A549 (cell line): ENCODE results near the gene RUNDC3A. TPM values are rescaled to one million over a fixed set of nuclear protein-coding genes. Genes with fewer than 3 reads are reported as not detected.
A peak's percentile ranks its signal among the peaks of the same experiment; 100 is the strongest.

Source experiments
- ATAC-seq, 2 experiments: fragments of 200-7000 bp in 1 of 2; fragments of >200 bp in 1 of 2; cut with Nextera tagmentation in 1 of 2; cut with Tn5 transposase in 1 of 2; 3 replicates each; pipeline versions ENCODE4 v1.8.0 to v1.9.1; 2018 to 2020; ENCODE audit warnings: mild to moderate bottlenecking in 1 of 2, moderate library complexity in 1 of 2
- CTCF ChIA-PET: fragments of 300-600 bp; sonication (Branson Sonifier 250); formaldehyde crosslinking; extraction: SDS; loops from one replicate; lab custom pipeline; 2021; ENCODE audit warnings: antibody characterized with exemption, inconsistent platforms; lab: Yijun Ruan, JAX
- POLR2A ChIA-PET: fragments of 350-600 bp; formaldehyde crosslinking; extraction: SDS; loops from one replicate; lab custom pipeline; 2021; ENCODE audit warnings: antibody characterized with exemption, inconsistent platforms; lab: Yijun Ruan, JAX
- DNase-seq, 2 experiments: peaks; one replicate each; pipeline versions ENCODE4 v3.0.0 to v3.0.0-alpha.2; 2011 to 2016; ENCODE audit warnings: low read depth in 1 of 2, low spot score in 1 of 2
- FAIRE-seq: peaks from 2 replicates; lab custom pipeline; 2011; peaks lifted over from hg19 to GRCh38; lab: Jason Lieb, UNC
- H3K27ac ChIP-seq, 2 experiments: fragments of >200 bp; sonication (Bioruptor Twin); formaldehyde crosslinking; 3 replicates each; pipeline ENCODE4 v1.5.1; 2016 to 2017
- H3K4me1 ChIP-seq: fragments of >200 bp; sonication (Bioruptor Twin); formaldehyde crosslinking; 3 replicates; pipeline ENCODE4 v1.6.1; 2016
- H3K4me2 ChIP-seq: fragments of >200 bp; sonication (Bioruptor Twin); formaldehyde crosslinking; 3 replicates; pipeline ENCODE4 v1.6.1; 2016
- H3K4me3 ChIP-seq: fragments of >200 bp; sonication (Bioruptor Twin); formaldehyde crosslinking; 3 replicates; pipeline ENCODE4 v1.5.1; 2016
- H3K9me3 ChIP-seq: fragments of >200 bp; sonication (Bioruptor Twin); formaldehyde crosslinking; 3 replicates; pipeline ENCODE4 v1.6.1; 2016
- BHLHE40 ChIP-seq: IDR thresholded peaks from 2 replicates; pipeline ENCODE4 v1.6.1; 2012; ENCODE audit warnings: low read depth, low read length, inconsistent platforms
- EP300 ChIP-seq, 2 experiments: fragments of >200 bp; sonication (Bioruptor Twin); formaldehyde crosslinking; IDR thresholded peaks; 2 replicates in 1 of 2; 3 replicates in 1 of 2; pipeline ENCODE4 v1.6.1; 2016 to 2017
- HEYL ChIP-seq: fragments of 250-450 bp; sonication (Bioruptor Pico); IDR thresholded peaks from 2 replicates; pipeline ENCODE4 v1.8.0; 2021; ENCODE audit warnings: mild to moderate bottlenecking, moderate library complexity
- HOXA7 ChIP-seq: fragments of 250-450 bp; sonication (Bioruptor Pico); IDR thresholded peaks from 2 replicates; pipeline ENCODE4 v1.5.0; 2020; ENCODE audit warnings: mild to moderate bottlenecking, moderate library complexity
- HOXB5 ChIP-seq: fragments of 250-450 bp; sonication (Bioruptor Pico); IDR thresholded peaks from 2 replicates; pipeline ENCODE4 v1.5.0; 2020; ENCODE audit warnings: mild to moderate bottlenecking, moderate library complexity
- JUNB ChIP-seq: fragments of >200 bp; sonication (Bioruptor Twin); formaldehyde crosslinking; IDR thresholded peaks from 2 replicates; pipeline ENCODE4 v1.6.1; 2016
- MAFK ChIP-seq: fragments of 450-650 bp; IDR thresholded peaks from 2 replicates; pipeline ENCODE4 v1.6.1; 2014; ENCODE audit not compliant: partially characterized antibody
- MAX ChIP-seq: IDR thresholded peaks from 2 replicates; pipeline ENCODE4 v1.6.1; 2012
- MAZ ChIP-seq: fragments of 150-350 bp; IDR thresholded peaks from 2 replicates; pipeline ENCODE4 v1.6.1; 2014; ENCODE audit warnings: antibody characterized with exemption, low read depth, low read length, borderline replicate concordance
- PHF8 ChIP-seq: fragments of 200-600 bp; sonication (generic); IDR thresholded peaks from 2 replicates; pipeline ENCODE4 v1.6.1; 2016; ENCODE audit warnings: low read depth, mild to moderate bottlenecking, antibody characterized with exemption, moderate library complexity, borderline replicate concordance
- RAD21 ChIP-seq, 2 experiments: fragments of >200 bp in 1 of 2; sonication (Bioruptor Twin) in 1 of 2; formaldehyde crosslinking in 1 of 2; IDR thresholded peaks in 1 of 2; conservative IDR thresholded peaks in 1 of 2; 2 replicates in 1 of 2; 3 replicates in 1 of 2; pipeline ENCODE4 v1.6.1; 2012 to 2018; ENCODE audit warnings: inconsistent platforms in 1 of 2
- SMC3 ChIP-seq: fragments of >200 bp; sonication (Bioruptor Twin); formaldehyde crosslinking; IDR thresholded peaks from 3 replicates; pipeline ENCODE4 v1.6.1; 2018; ENCODE audit warnings: inconsistent platforms
- SREBF2 ChIP-seq: fragments of 450-650 bp; IDR thresholded peaks from 2 replicates; pipeline ENCODE4 v1.6.1; 2014; ENCODE audit warnings: mild to moderate bottlenecking, moderate library complexity
- TFCP2L1 ChIP-seq: fragments of 250-450 bp; sonication (Bioruptor Pico); IDR thresholded peaks from 2 replicates; pipeline ENCODE4 v1.5.0; 2021; ENCODE audit warnings: mild to moderate bottlenecking
- WGBS: methylation state at CpG from one replicate; pipeline ENCODE4 v1.1.6; 2017; ENCODE audit errors: missing lambda C conversion rate; 5-methylcytosine and 5-hydroxymethylcytosine counted together
- polyA plus RNA-seq, 4 experiments: library from polyadenylated mRNA; depleted of rRNA in 3 of 4; stranded (reverse); fragments of >200 nt; fragmentation: RNase III in 1 of 4; extraction: RNeasy Plus Mini Kit Qiagen cat#74134 plus additional on column Dnase treatment in 1 of 4; gene quantifications; 2 replicates in 3 of 4; 3 replicates in 1 of 4; pipeline ENCODE4 v1.2.3, GENCODE V29; 2011 to 2017
- TF ChIP-seq, protein P1 (sequence below): fragments of >200 bp; sonication (Bioruptor Twin); formaldehyde crosslinking; IDR thresholded peaks from 3 replicates; pipeline ENCODE4 v1.5.1; 2016
- TF ChIP-seq, protein P2 (sequence below): fragments of >200 bp; sonication (Bioruptor Twin); formaldehyde crosslinking; IDR thresholded peaks from 3 replicates; pipeline ENCODE4 v1.6.1; 2016

The RUNDC3A gene
- polyA plus RNA-seq, 2 of the 4 experiments (the other 2 are of a cell fraction): 0.45 to 0.48 TPM

- POLR2A ChIA-PET: no interaction called here
- 93% methylated on average over 7 of the region's 12 CpGs for WGBS
Measured at GRCh38 chr17:44349553-44350070, 41.2 kb downstream of the RUNDC3A start.

DNA sequence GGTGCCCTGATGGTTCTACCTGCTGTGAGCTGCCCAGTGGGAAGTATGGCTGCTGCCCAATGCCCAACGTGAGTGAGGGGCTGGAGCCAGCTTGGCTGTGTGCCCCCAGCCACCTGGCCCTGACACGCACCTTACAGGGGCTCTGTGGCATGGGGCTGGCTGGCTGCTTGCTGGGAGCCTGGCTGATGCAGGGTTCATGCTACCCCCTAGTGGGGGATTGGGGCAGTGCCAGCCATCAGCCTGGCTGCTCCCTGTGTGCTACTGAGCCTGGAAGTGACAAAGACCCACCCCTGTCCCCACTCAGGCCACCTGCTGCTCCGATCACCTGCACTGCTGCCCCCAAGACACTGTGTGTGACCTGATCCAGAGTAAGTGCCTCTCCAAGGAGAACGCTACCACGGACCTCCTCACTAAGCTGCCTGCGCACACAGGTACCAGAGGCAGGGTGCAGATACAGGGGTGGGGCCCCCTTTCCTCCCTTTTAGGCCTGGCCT lies 42.4 kb downstream of the RUNDC3A start:
- TF ChIP-seq MAZ (no peak), MAX (no peak), BHLHE40 (no peak), TFCP2L1 (CRISPR knock-in tag) (no peak), JUNB (no peak), SREBF2 (no peak), EP300 (IDR thresholded peaks at IDR 0.05) (no peak), MAFK (no peak), SMC3 (peak; percentile 71), HEYL (CRISPR knock-in tag) (no peak), RAD21 (conservative IDR thresholded peaks at IDR 0.05 in 1 of 2, IDR thresholded peaks at IDR 0.05 in 1 of 2) (peak; percentile 75 to 85)
- TF ChIP-seq, protein P1, sequence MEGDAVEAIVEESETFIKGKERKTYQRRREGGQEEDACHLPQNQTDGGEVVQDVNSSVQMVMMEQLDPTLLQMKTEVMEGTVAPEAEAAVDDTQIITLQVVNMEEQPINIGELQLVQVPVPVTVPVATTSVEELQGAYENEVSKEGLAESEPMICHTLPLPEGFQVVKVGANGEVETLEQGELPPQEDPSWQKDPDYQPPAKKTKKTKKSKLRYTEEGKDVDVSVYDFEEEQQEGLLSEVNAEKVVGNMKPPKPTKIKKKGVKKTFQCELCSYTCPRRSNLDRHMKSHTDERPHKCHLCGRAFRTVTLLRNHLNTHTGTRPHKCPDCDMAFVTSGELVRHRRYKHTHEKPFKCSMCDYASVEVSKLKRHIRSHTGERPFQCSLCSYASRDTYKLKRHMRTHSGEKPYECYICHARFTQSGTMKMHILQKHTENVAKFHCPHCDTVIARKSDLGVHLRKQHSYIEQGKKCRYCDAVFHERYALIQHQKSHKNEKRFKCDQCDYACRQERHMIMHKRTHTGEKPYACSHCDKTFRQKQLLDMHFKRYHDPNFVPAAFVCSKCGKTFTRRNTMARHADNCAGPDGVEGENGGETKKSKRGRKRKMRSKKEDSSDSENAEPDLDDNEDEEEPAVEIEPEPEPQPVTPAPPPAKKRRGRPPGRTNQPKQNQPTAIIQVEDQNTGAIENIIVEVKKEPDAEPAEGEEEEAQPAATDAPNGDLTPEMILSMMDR: peak; percentile 81
- TF ChIP-seq, protein P2, sequence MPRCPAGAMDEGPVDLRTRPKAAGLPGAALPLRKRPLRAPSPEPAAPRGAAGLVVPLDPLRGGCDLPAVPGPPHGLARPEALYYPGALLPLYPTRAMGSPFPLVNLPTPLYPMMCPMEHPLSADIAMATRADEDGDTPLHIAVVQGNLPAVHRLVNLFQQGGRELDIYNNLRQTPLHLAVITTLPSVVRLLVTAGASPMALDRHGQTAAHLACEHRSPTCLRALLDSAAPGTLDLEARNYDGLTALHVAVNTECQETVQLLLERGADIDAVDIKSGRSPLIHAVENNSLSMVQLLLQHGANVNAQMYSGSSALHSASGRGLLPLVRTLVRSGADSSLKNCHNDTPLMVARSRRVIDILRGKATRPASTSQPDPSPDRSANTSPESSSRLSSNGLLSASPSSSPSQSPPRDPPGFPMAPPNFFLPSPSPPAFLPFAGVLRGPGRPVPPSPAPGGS: no peak
- DNase-seq (peak; percentile 73 to 96), FAIRE-seq (peak; percentile 28), ATAC-seq (peak; percentile 78 to 92)
- no peak overlapping the region for H3K4me2 ChIP-seq
- ChIA-PET POLR2A (interaction anchor here (1.6 kb wide), 1 partner anchor 129 kb away, joined by 3 read pairs; no protein-coding TSS in a partner anchor), CTCF (interaction anchor here (0.5 to 17.9 kb wide), 44 partner anchors 9 to 585 kb away, joined by 3 to 327 read pairs (median 4); partner anchors contain the start of genes FAM171A2 and SLC25A39)
- H3K27ac ChIP-seq: no peak overlapping the region
- 35% methylated on average over 4 of the region's 6 CpGs for WGBS
- H3K9me3 ChIP-seq: no peaks in the 10 kb centered on the region
- peaks cover 6% of the 10 kb centered on the region for H3K4me1 ChIP-seq
- no peak overlapping the region for H3K4me3 ChIP-seq

More at GRCh38 chr17:44349553-44350070, 41.2 kb downstream of the RUNDC3A start:
- no peak for FAIRE-seq
- no peaks in the 10 kb centered on the region for H3K9me3 ChIP-seq
- TF ChIP-seq HEYL (CRISPR knock-in tag): no peak
- TF ChIP-seq MAX: no peak
- no peak for TF ChIP-seq PHF8
- TF ChIP-seq HOXA7 (CRISPR knock-in tag): no peak
- TF ChIP-seq SMC3: no peak
- no peak for TF ChIP-seq HOXB5 (CRISPR knock-in tag)
- TF ChIP-seq, protein P2: no peak
- H3K27ac ChIP-seq: no peak overlapping the region
- no peak overlapping the region for H3K4me2 ChIP-seq
- CTCF ChIA-PET: interaction anchor here (0.6 to 17.9 kb wide), 27 partner anchors 8 to 311 kb away, joined by 3 to 327 read pairs (median 4); partner anchors contain the start of genes FAM171A2 and SLC25A39
- no peak for ATAC-seq
- H3K4me1 ChIP-seq: peaks cover 6% of the 10 kb centered on the region
- no peak for DNase-seq
- H3K4me3 ChIP-seq: no peak overlapping the region
